ENCODE data around the gene KRTAP9-3. TPM values are rescaled to one million over a fixed set of nuclear protein-coding genes. Genes with fewer than 3 reads are reported as not detected.
"Not testable (repeated sequence)": the region's sequence is repeated elsewhere in the genome, so short reads cannot be mapped to it uniquely, and the experiment has no call there.

KRTAP9-3 gene
- total RNA-seq, 1 donor, result not detected

GRCh38 chr17:41267711-41268110 lies 35.5 kb downstream of the KRTAP9-3 start:
- Histone ChIP-seq H3K4me3 (ENCODE audit: low read length) (no peak overlapping the region), H3K9me3 (ENCODE audit: low read depth, low read length) (no peaks in the 10 kb centered on the region), H3K27me3 (ENCODE audit: insufficient read depth, low read length) (no peaks in the 10 kb centered on the region), H3K4me1 (ENCODE audit: insufficient read depth, low read length) (no peaks in the 10 kb centered on the region)

GRCh38 chr17:41271323-41271722 lies 39.1 kb downstream of the KRTAP9-3 start:
- H3K4me3 ChIP-seq (ENCODE audit: low read length); H3K4me1 ChIP-seq (ENCODE audit: insufficient read depth, low read length); H3K9me3 ChIP-seq (ENCODE audit: low read depth, low read length); H3K27me3 ChIP-seq (ENCODE audit: insufficient read depth, low read length): not testable (repeated sequence)

- Histone ChIP-seq H3K4me3 (ENCODE audit: low read length) (no peak overlapping the region), H3K4me1 (ENCODE audit: insufficient read depth, low read length) (no peaks in the 10 kb centered on the region), H3K9me3 (ENCODE audit: low read depth, low read length) (no peaks in the 10 kb centered on the region), H3K27me3 (ENCODE audit: insufficient read depth, low read length) (no peaks in the 10 kb centered on the region)
Observed at GRCh38 chr17:41271858-41272257, 39.6 kb downstream of the KRTAP9-3 start.

- not testable (repeated sequence) for H3K4me1 ChIP-seq (ENCODE audit: insufficient read depth, low read length); H3K27me3 ChIP-seq (ENCODE audit: insufficient read depth, low read length); H3K9me3 ChIP-seq (ENCODE audit: low read depth, low read length); H3K4me3 ChIP-seq (ENCODE audit: low read length)
Observed at GRCh38 chr17:41275648-41276190, 43.5 kb downstream of the KRTAP9-3 start, which contains the start of gene KRTAP9-7. TSS of gene KRTAP9-7 (plus strand) at chr17:41275698. CDS start at chr17:41275698, 0 bp downstream.

GRCh38 chr17:41278176-41278955 lies 46.1 kb downstream of the KRTAP9-3 start:
- H3K4me3 ChIP-seq (ENCODE audit: low read length), result no peak overlapping the region
- H3K27me3 ChIP-seq (ENCODE audit: insufficient read depth, low read length), result no peaks in the 10 kb centered on the region
- no peaks in the 10 kb centered on the region for H3K4me1 ChIP-seq (ENCODE audit: insufficient read depth, low read length)
- no peaks in the 10 kb centered on the region for H3K9me3 ChIP-seq (ENCODE audit: low read depth, low read length)

Other genes with a start within 250 kb of the KRTAP9-3 start
- gene KRT40, start 248.1 kb upstream of the KRTAP9-3 start, total RNA-seq, result 0.10 TPM
- gene KRTAP3-3, start 238.3 kb upstream of the KRTAP9-3 start, total RNA-seq, result 0.31 TPM
- gene KRTAP3-2, start 232.5 kb upstream of the KRTAP9-3 start, total RNA-seq, result not detected
- gene KRTAP3-1, start 223.3 kb upstream of the KRTAP9-3 start, total RNA-seq, result not detected
- not detected for gene KRTAP1-5, start 205.2 kb upstream of the KRTAP9-3 start, total RNA-seq
- not detected for gene KRTAP1-4, start 202.3 kb upstream of the KRTAP9-3 start, total RNA-seq
- not detected for gene KRTAP1-3, start 197.6 kb upstream of the KRTAP9-3 start, total RNA-seq
- not detected for gene KRTAP1-1, start 191.0 kb upstream of the KRTAP9-3 start, total RNA-seq
- gene KRTAP2-1, start 185.1 kb upstream of the KRTAP9-3 start, total RNA-seq, result not detected
- not detected for gene KRTAP2-2, start 177.2 kb upstream of the KRTAP9-3 start, total RNA-seq
- not detected for gene KRTAP2-3, start 172.3 kb upstream of the KRTAP9-3 start, total RNA-seq
- gene KRTAP2-4, start 166.6 kb upstream of the KRTAP9-3 start, total RNA-seq, result not detected
- not detected for gene KRTAP4-7, start 148.3 kb upstream of the KRTAP9-3 start, total RNA-seq
- gene KRTAP4-8, start 134.3 kb upstream of the KRTAP9-3 start, total RNA-seq, result not detected
- gene KRTAP4-16, start 130.2 kb upstream of the KRTAP9-3 start, total RNA-seq, result not detected
- not detected for gene KRTAP4-9, start 127.1 kb upstream of the KRTAP9-3 start, total RNA-seq
- gene KRTAP4-11, start 114.1 kb upstream of the KRTAP9-3 start, total RNA-seq, result not detected
- not detected for gene KRTAP4-12, start 108.3 kb upstream of the KRTAP9-3 start, total RNA-seq
- not detected for gene KRTAP4-6, start 91.9 kb upstream of the KRTAP9-3 start, total RNA-seq
- not detected for gene KRTAP4-5, start 82.6 kb upstream of the KRTAP9-3 start, total RNA-seq
- gene KRTAP4-4, start 71.7 kb upstream of the KRTAP9-3 start, total RNA-seq, result not detected
- not detected for gene KRTAP4-3, start 64.2 kb upstream of the KRTAP9-3 start, total RNA-seq
- gene KRTAP4-2, start 54.2 kb upstream of the KRTAP9-3 start, total RNA-seq, result not detected
- gene KRTAP4-1, start 47.5 kb upstream of the KRTAP9-3 start, total RNA-seq, result not detected
- not detected for gene KRTAP9-1, start 42.6 kb upstream of the KRTAP9-3 start, total RNA-seq
- not detected for gene KRTAP9-2, start 5.8 kb upstream of the KRTAP9-3 start, total RNA-seq
- not detected for gene KRTAP9-8, start 5.5 kb downstream of the KRTAP9-3 start, total RNA-seq
- not detected for gene KRTAP9-4, start 17.2 kb downstream of the KRTAP9-3 start, total RNA-seq
- not detected for gene KRTAP9-9, start 22.9 kb downstream of the KRTAP9-3 start, total RNA-seq
- not detected for gene KRTAP9-6, start 32.9 kb downstream of the KRTAP9-3 start, total RNA-seq
- gene KRTAP9-7, start 43.2 kb downstream of the KRTAP9-3 start, total RNA-seq, result not detected
- not detected for gene KRTAP29-1, start 70.4 kb downstream of the KRTAP9-3 start, total RNA-seq
- 0.21 TPM for gene KRTAP16-1, start 76.9 kb downstream of the KRTAP9-3 start, total RNA-seq
- gene KRTAP17-1, start 83.3 kb downstream of the KRTAP9-3 start, total RNA-seq, result not detected
- gene KRT33A, start 118.4 kb downstream of the KRTAP9-3 start, total RNA-seq, result not detected
- gene KRT33B, start 137.4 kb downstream of the KRTAP9-3 start, total RNA-seq, result not detected
- 0.10 TPM for gene KRT34, start 149.9 kb downstream of the KRTAP9-3 start, total RNA-seq
- gene KRT31, start 165.2 kb downstream of the KRTAP9-3 start, total RNA-seq, result not detected
- gene KRT37, start 192.1 kb downstream of the KRTAP9-3 start, total RNA-seq, result not detected
- gene KRT38, start 208.5 kb downstream of the KRTAP9-3 start, total RNA-seq, result not detected
- gene KRT32, start 234.9 kb downstream of the KRTAP9-3 start, total RNA-seq, result not detected
- not detected for gene KRT35, start 248.7 kb downstream of the KRTAP9-3 start, total RNA-seq

All from mononuclear cell (primary cell).